Erythroblast (primary cell): ENCODE data around the gene CYFIP2.
A peak's percentile ranks its signal among the peaks of the same experiment; 100 is the strongest.

Experiments
- DNase-seq, 2 experiments: peaks; one replicate each; lab custom pipeline; 2025; lab: John Stamatoyannopoulos, UW
- GATA1 ChIP-seq: IDR thresholded peaks from 2 replicates; pipeline ENCODE4 v1.6.1; 2011; ENCODE audit warnings: low read depth, mild to moderate bottlenecking, control low read depth, low read length, moderate library complexity
- POLR2A ChIP-seq: IDR thresholded peaks from 2 replicates; pipeline ENCODE4 v1.6.1; 2011; ENCODE audit warnings: mild to moderate bottlenecking, low read length

The CYFIP2 gene

GRCh38 chr5:157431544-157432200 is 165.7 kb downstream of the CYFIP2 start:
- peak; percentile 31 to 48 for DNase-seq
- TF ChIP-seq POLR2A (no peak), GATA1 (no peak)

- no peak for DNase-seq
- no peak for TF ChIP-seq GATA1
- TF ChIP-seq POLR2A, result no peak
Observed at GRCh38 chr5:157434096-157434495, 168.2 kb downstream of the CYFIP2 start.

- DNase-seq, result no peak
- no peak for TF ChIP-seq POLR2A
- no peak for TF ChIP-seq GATA1
Observed at GRCh38 chr5:157443041-157443549, 177.2 kb downstream of the CYFIP2 start.

- DNase-seq, result no peak
- TF ChIP-seq GATA1, result no peak
- TF ChIP-seq POLR2A, result no peak
Observed at GRCh38 chr5:157444224-157444623, 178.3 kb downstream of the CYFIP2 start.
